DOHH2 (cell line): ENCODE measurements around the gene CENPW.

Experiments
- H3F3A ChIP-seq: fragments of 200-600 bp; sonication (generic), shearing (Covaris generic); 2 replicates; pipeline ENCODE4 v1.6.0; 2016; ENCODE audit warnings: antibody characterized with exemption, mild to moderate bottlenecking; ENCODE audit not compliant: control insufficient read depth, insufficient read depth
- H3K27ac ChIP-seq: fragments of 200-600 bp; sonication (generic); 2 replicates; pipeline ENCODE4 v1.5.1; 2014; ENCODE audit warnings: low read depth, mild to moderate bottlenecking, low read length, moderate library complexity
- H3K27me3 ChIP-seq: fragments of 200-600 bp; sonication (generic); 2 replicates; pipeline ENCODE4 v1.6.1; 2014; ENCODE audit warnings: mild to moderate bottlenecking, low read length, mixed read lengths; ENCODE audit not compliant: control insufficient read depth
- H3K36me3 ChIP-seq: fragments of 200-600 bp; sonication (generic); 2 replicates; pipeline ENCODE4 v1.6.1; 2014; ENCODE audit warnings: mild to moderate bottlenecking, low read length, moderate library complexity, mixed read lengths; ENCODE audit not compliant: control insufficient read depth
- H3K4me1 ChIP-seq: fragments of 200-600 bp; sonication (generic); 2 replicates; pipeline ENCODE4 v1.6.1; 2014; ENCODE audit warnings: mild to moderate bottlenecking, low read length, mixed read lengths; ENCODE audit not compliant: control insufficient read depth
- H3K4me2 ChIP-seq: fragments of 200-600 bp; sonication (generic); 2 replicates; pipeline ENCODE4 v1.6.0; 2014; ENCODE audit warnings: mild to moderate bottlenecking, low read length, moderate library complexity
- H3K4me3 ChIP-seq: fragments of 200-600 bp; sonication (generic); 2 replicates; pipeline ENCODE4 v1.5.1; 2014; ENCODE audit warnings: mild to moderate bottlenecking, low read length, mixed read lengths
- H3K79me2 ChIP-seq: fragments of 200-600 bp; sonication (generic); 2 replicates; pipeline ENCODE4 v1.6.1; 2014; ENCODE audit warnings: mild to moderate bottlenecking, low read length, mixed read lengths; ENCODE audit not compliant: control insufficient read depth
- H3K9me2 ChIP-seq: fragments of 200-600 bp; sonication (generic); replicated peaks from 2 replicates; pipeline ENCODE4 v1.6.1; 2014; ENCODE audit warnings: mild to moderate bottlenecking, low read length, mixed read lengths; ENCODE audit not compliant: control insufficient read depth
- H3K9me3 ChIP-seq: fragments of 200-600 bp; sonication (generic); 2 replicates; pipeline ENCODE4 v1.6.1; 2014; ENCODE audit warnings: antibody characterized with exemption, low read length, mixed read lengths; ENCODE audit not compliant: control insufficient read depth, insufficient read depth
- H4K20me1 ChIP-seq: fragments of 200-600 bp; sonication (generic); 2 replicates; pipeline ENCODE4 v1.6.0; 2014; ENCODE audit warnings: low read depth, mild to moderate bottlenecking, antibody characterized with exemption, low read length, moderate library complexity; ENCODE audit not compliant: control insufficient read depth, insufficient read depth
- CTCF ChIP-seq: fragments of 200-600 bp; sonication (generic); IDR thresholded peaks from one replicate; pipeline ENCODE4 v1.5.1; 2014; ENCODE audit warnings: antibody characterized with exemption, mild to moderate bottlenecking, low read depth, low read length; ENCODE audit not compliant: poor library complexity, severe bottlenecking
- EZH2phosphoT487 ChIP-seq: fragments of 200-600 bp; sonication (generic); IDR thresholded peaks from 2 replicates; pipeline ENCODE4 v1.6.1; 2017; ENCODE audit warnings: borderline replicate concordance, mild to moderate bottlenecking, antibody characterized with exemption, low read length, moderate library complexity, mixed read lengths

The CENPW gene

GRCh38 chr6:126352514-126352913, 12.6 kb downstream of the CENPW start:
- no peaks in the 10 kb centered on the region for H4K20me1 ChIP-seq
- no peaks in the 10 kb centered on the region for H3K27me3 ChIP-seq
- TF ChIP-seq CTCF (no peak), EZH2phosphoT487 (no peak)
- H3K36me3 ChIP-seq: peaks cover 9% of the 10 kb centered on the region
- no peaks in the 10 kb centered on the region for H3F3A ChIP-seq
- no peaks in the 10 kb centered on the region for H3K4me1 ChIP-seq
- no peaks in the 10 kb centered on the region for H3K79me2 ChIP-seq
- H3K27ac ChIP-seq: no peak overlapping the region
- peaks cover 4% of the 10 kb centered on the region; the same call in 1 of the 2 replicates for H3K9me3 ChIP-seq
- no peaks in the 10 kb centered on the region for H3K9me2 ChIP-seq
- no peak overlapping the region for H3K4me2 ChIP-seq
- no peak overlapping the region for H3K4me3 ChIP-seq

- no peaks in the 10 kb centered on the region for H3K9me2 ChIP-seq
- peaks cover 12% of the 10 kb centered on the region; the same call in 1 of the 2 replicates for H3K4me1 ChIP-seq
- H4K20me1 ChIP-seq: no peaks in the 10 kb centered on the region
- no peaks in the 10 kb centered on the region for H3K27me3 ChIP-seq
- no peak overlapping the region for H3K4me3 ChIP-seq
- H3K9me3 ChIP-seq: peaks cover 4% of the 10 kb centered on the region; the same call in 1 of the 2 replicates
- H3K27ac ChIP-seq: no peak overlapping the region
- H3K4me2 ChIP-seq: no peak overlapping the region
- TF ChIP-seq EZH2phosphoT487 (no peak), CTCF (no peak)
- H3K79me2 ChIP-seq: no peaks in the 10 kb centered on the region
- H3F3A ChIP-seq: no peaks in the 10 kb centered on the region
- H3K36me3 ChIP-seq: no peaks in the 10 kb centered on the region
Measured at GRCh38 chr6:126356526-126356925, 16.6 kb downstream of the CENPW start.

- Histone ChIP-seq H3K9me3 (peaks cover 4% of the 10 kb centered on the region; the same call in 1 of the 2 replicates), H3F3A (no peaks in the 10 kb centered on the region), H3K4me3 (no peak overlapping the region), H3K27me3 (no peaks in the 10 kb centered on the region), H3K4me2 (peak overlapping the region; percentile 16; the same call in 1 of the 2 replicates), H3K36me3 (no peaks in the 10 kb centered on the region), H3K9me2 (no peaks in the 10 kb centered on the region), H3K4me1 (peaks cover 12% of the 10 kb centered on the region; the same call in 1 of the 2 replicates), H4K20me1 (no peaks in the 10 kb centered on the region), H3K27ac (no peak overlapping the region), H3K79me2 (no peaks in the 10 kb centered on the region)
- TF ChIP-seq CTCF (no peak), EZH2phosphoT487 (no peak)
Measured at GRCh38 chr6:126359936-126360537, 20.1 kb downstream of the CENPW start.
